ENCODE results near the gene NME7. TPM values are rescaled to one million over a fixed set of nuclear protein-coding genes. Genes with fewer than 3 reads are reported as not detected.

Gene NME7
- total RNA-seq, 2 donors from 2014 or later: 10.3 to 16.3 TPM

- 72% methylated on average over 4 of the region's 4 CpGs for WGBS
- DNase-seq (ENCODE audit: low spot score): no peak
- Histone ChIP-seq H3K27ac (no peak overlapping the region), H3K27me3 (replicated peaks; ENCODE audit: insufficient read depth) (no peaks in the 10 kb centered on the region), H3K4me1 (replicated peaks) (peaks cover 5% of the 10 kb centered on the region), H3K9me3 (no peaks in the 10 kb centered on the region), H3K36me3 (peaks cover 0 to 2% of the 10 kb centered on the region in 2 donors), H3K4me3 (no peak overlapping the region)
- TF ChIP-seq POLR2AphosphoS5 (IDR thresholded peaks at IDR 0.05): no peak
- TF ChIP-seq CTCF (IDR thresholded peaks at IDR 0.05): no peak
- intact Hi-C loops (cut with DNase I): loop anchor here (5.0 kb wide), 1 partner anchor 234 kb away; no protein-coding TSS in a partner anchor
Measured at GRCh38 chr1:169113613-169114119, 253.9 kb downstream of the NME7 start.

- Histone ChIP-seq H3K27ac (no peak overlapping the region), H3K4me1 (replicated peaks) (peaks cover 9% of the 10 kb centered on the region), H3K9me3 (no peaks in the 10 kb centered on the region), H3K4me3 (no peak overlapping the region), H3K27me3 (replicated peaks; ENCODE audit: insufficient read depth) (no peaks in the 10 kb centered on the region), H3K36me3 (peaks cover 0 to 2% of the 10 kb centered on the region in 2 donors)
- intact Hi-C loops (cut with DNase I): loop anchor here (5.0 kb wide), 1 partner anchor 235 kb away; no protein-coding TSS in a partner anchor
- TF ChIP-seq POLR2AphosphoS5 (IDR thresholded peaks at IDR 0.05) (no peak), CTCF (IDR thresholded peaks at IDR 0.05) (no peak), POLR2A (IDR thresholded peaks at IDR 0.05) (no peak)
- 80% methylated on average over 6 of the region's 6 CpGs for WGBS
- DNase-seq (ENCODE audit: low spot score): no peak
Measured at GRCh38 chr1:169112241-169112640, 255.4 kb downstream of the NME7 start.

- no peak overlapping the region for H3K27ac ChIP-seq
- intact Hi-C loops (cut with DNase I): loop anchor here (5.0 kb wide), 1 partner anchor 236 kb away; no protein-coding TSS in a partner anchor
- peaks cover 9% of the 10 kb centered on the region for H3K4me1 ChIP-seq (replicated peaks)
Measured at GRCh38 chr1:169111472-169111871, 256.1 kb downstream of the NME7 start.

GRCh38 chr1:169110689-169111447 is 256.7 kb downstream of the NME7 start:
- Histone ChIP-seq H3K4me3 (no peak overlapping the region), H3K9me3 (no peaks in the 10 kb centered on the region), H3K4me1 (replicated peaks) (peaks cover 7% of the 10 kb centered on the region), H3K36me3 (peaks cover 0 to 2% of the 10 kb centered on the region in 2 donors), H3K27me3 (replicated peaks; ENCODE audit: insufficient read depth) (no peaks in the 10 kb centered on the region), H3K27ac (no peak overlapping the region)
- 47% methylated on average over 7 of the region's 7 CpGs for WGBS
- DNase-seq (ENCODE audit: low spot score): no peak
- TF ChIP-seq CTCF (IDR thresholded peaks at IDR 0.05) (no peak), POLR2AphosphoS5 (IDR thresholded peaks at IDR 0.05) (no peak), POLR2A (IDR thresholded peaks at IDR 0.05) (no peak)
- intact Hi-C loops (cut with DNase I): loop anchor here (5.0 kb wide), 1 partner anchor 236 kb away; no protein-coding TSS in a partner anchor

More at GRCh38 chr1:169111472-169111871, 256.1 kb downstream of the NME7 start:
- DNase-seq (ENCODE audit: low spot score): no peak
- 89% methylated on average over 6 of the region's 6 CpGs for WGBS
- Histone ChIP-seq H3K4me3 (no peak overlapping the region), H3K36me3 (peaks cover 0 to 2% of the 10 kb centered on the region in 2 donors), H3K27me3 (replicated peaks; ENCODE audit: insufficient read depth) (no peaks in the 10 kb centered on the region), H3K9me3 (no peaks in the 10 kb centered on the region)
- no peak for TF ChIP-seq POLR2AphosphoS5 (IDR thresholded peaks at IDR 0.05)
- TF ChIP-seq POLR2A (IDR thresholded peaks at IDR 0.05): no peak
- TF ChIP-seq CTCF (IDR thresholded peaks at IDR 0.05): no peak
